GM12878 (cell line): ENCODE results near the gene MTFR1L. TPM values are rescaled to one million over a fixed set of nuclear protein-coding genes. Genes with fewer than 3 reads are reported as not detected.

Experiments
- ATAC-seq: fragments of 200-7000 bp; cut with Tn5 transposase; 3 replicates; pipeline ENCODE4 v1.9.1; 2020; ENCODE audit warnings: mild to moderate bottlenecking, moderate library complexity
- BruUV-seq: library from RNA; stranded (reverse); fragments of 400-500 nt; replicated peaks from 2 replicates; lab custom pipeline; 2021; lab: Mats Ljungman, UMichigan
- CTCF ChIA-PET: fragments of 300-600 bp; sonication (Branson Sonifier 250); formaldehyde crosslinking; extraction: SDS; loops from one replicate; lab custom pipeline; 2021; ENCODE audit warnings: inconsistent platforms; lab: Yijun Ruan, JAX
- POLR2A ChIA-PET: fragments of 350-600 bp; formaldehyde crosslinking; extraction: SDS; loops from one replicate; lab custom pipeline; 2021; ENCODE audit warnings: inconsistent platforms; lab: Charles Lee
- RAD21 ChIA-PET: fragments of 300-600 bp; sonication (Branson Sonifier 250); formaldehyde crosslinking; loops from one replicate; lab custom pipeline; 2023; ENCODE audit warnings: antibody characterized with exemption; ENCODE audit not compliant: unreplicated experiment; lab: Charles Lee
- SMC1A ChIA-PET: fragments of 300-600 bp; sonication (Branson Sonifier 250); formaldehyde crosslinking; loops from one replicate; lab custom pipeline; 2023; ENCODE audit not compliant: unreplicated experiment, uncharacterized antibody; lab: Charles Lee
- DNase-seq: peaks from one replicate; pipeline ENCODE4 v3.0.0-alpha.2; 2011; ENCODE audit warnings: low read depth, low spot score
- FAIRE-seq: peaks from 3 replicates; lab custom pipeline; 2011; peaks lifted over from hg19 to GRCh38; lab: Jason Lieb, UNC
- H2AFZ ChIP-seq: 2 replicates; pipeline ENCODE4 v1.6.0; 2011; ENCODE audit warnings: low read depth, low read length, control low read depth; ENCODE audit not compliant: control insufficient read depth
- H3K27ac ChIP-seq: 2 replicates; pipeline ENCODE4 v1.5.1; 2011; ENCODE audit warnings: control low read depth; ENCODE audit not compliant: control insufficient read depth, insufficient read depth
- H3K27me3 ChIP-seq, 2 experiments: replicated peaks in 1 of 2; 2 replicates each; pipeline versions ENCODE4 v1.6.0 to v1.6.1; 2011; ENCODE audit warnings: low read length in 1 of 2; ENCODE audit not compliant: control insufficient read depth in 2 of 2, insufficient read depth in 2 of 2
- H3K36me3 ChIP-seq, 2 experiments: 2 replicates each; pipeline ENCODE4 v1.5.1; 2011; ENCODE audit warnings: low read length in 1 of 2; ENCODE audit not compliant: control insufficient read depth in 2 of 2, insufficient read depth in 2 of 2
- H3K4me1 ChIP-seq: 2 replicates; pipeline ENCODE4 v1.6.1; 2011; ENCODE audit warnings: mild to moderate bottlenecking, low read length, moderate library complexity, mixed read lengths; ENCODE audit not compliant: control insufficient read depth, insufficient read depth
- H3K4me2 ChIP-seq: 2 replicates; pipeline ENCODE4 v1.6.0; 2011; ENCODE audit warnings: control low read depth; ENCODE audit not compliant: control insufficient read depth, insufficient read depth
- H3K4me3 ChIP-seq: fragments of 200-600 bp; sonication (generic); 2 replicates; pipeline ENCODE4 v1.5.1; 2016
- H3K79me2 ChIP-seq: 2 replicates; pipeline ENCODE4 v1.6.0; 2011; ENCODE audit warnings: low read length; ENCODE audit not compliant: control insufficient read depth, insufficient read depth
- H3K9ac ChIP-seq: 2 replicates; pipeline ENCODE4 v1.8.0; 2011; ENCODE audit warnings: low read length, control low read depth, mixed read lengths; ENCODE audit not compliant: control insufficient read depth, insufficient read depth
- H3K9me3 ChIP-seq: replicated peaks from 3 replicates; pipeline ENCODE4 v1.5.1; 2011; ENCODE audit warnings: mild to moderate bottlenecking, low read length; ENCODE audit not compliant: control insufficient read depth, insufficient read depth
- H4K20me1 ChIP-seq: 2 replicates; pipeline ENCODE4 v1.6.0; 2011; ENCODE audit not compliant: control insufficient read depth, insufficient read depth
- HDAC6 ChIP-seq: fragments of 200-600 bp; sonication (generic); IDR thresholded peaks from one replicate; pipeline ENCODE4 v1.8.0; 2017; ENCODE audit warnings: antibody characterized with exemption; ENCODE audit not compliant: unreplicated experiment
- IRF4 ChIP-seq: IDR thresholded peaks from 2 replicates; pipeline ENCODE4 v1.6.1; 2011; ENCODE audit warnings: low read depth, low read length
- KAT2A ChIP-seq: conservative IDR thresholded peaks from 2 replicates; pipeline ENCODE4 v1.6.1; 2011; ENCODE audit warnings: low read depth, low read length; ENCODE audit not compliant: control insufficient read depth
- MYB ChIP-seq: fragments of 150-350 bp; IDR thresholded peaks from 2 replicates; pipeline ENCODE4 v1.6.1; 2014; ENCODE audit warnings: mild to moderate bottlenecking, low read depth, low read length, borderline replicate concordance
- NRF1 ChIP-seq: conservative IDR thresholded peaks from 2 replicates; pipeline ENCODE4 v1.6.1; 2011; ENCODE audit warnings: mild to moderate bottlenecking, low read depth, low read length, improper control_type of control experiment
- RAD51 ChIP-seq: fragments of 450-650 bp; IDR thresholded peaks from 2 replicates; pipeline ENCODE4 v1.6.1; 2016; ENCODE audit warnings: moderate library complexity, mild to moderate bottlenecking, inconsistent platforms
- REST ChIP-seq: IDR thresholded peaks from 2 replicates; pipeline ENCODE4 v1.6.1; 2012; ENCODE audit warnings: mild to moderate bottlenecking, low read depth, low read length
- ZBTB4 ChIP-seq: fragments of 450-650 bp; formaldehyde crosslinking; IDR thresholded peaks from 2 replicates; pipeline ENCODE4 v1.4.0; 2022; ENCODE audit warnings: mild to moderate bottlenecking, moderate library complexity
- ZNF217 ChIP-seq: fragments of 450-650 bp; IDR thresholded peaks from 2 replicates; pipeline ENCODE4 v1.6.1; 2017; ENCODE audit warnings: antibody characterized with exemption, mild to moderate bottlenecking
- WGBS: methylation state at CpG from one replicate; pipeline ENCODE4 v1.1.6; 2016; ENCODE audit warnings: low lambda C conversion rate; ENCODE audit not compliant: insufficient replicate concordance, insufficient coverage; ENCODE audit errors: missing lambda C conversion rate; 5-methylcytosine and 5-hydroxymethylcytosine counted together
- in situ Hi-C: fragments of 300-500 bp; cut with MboI; formaldehyde crosslinking; loops from 9 replicates; pipeline ENCODE4 v1.14.3; 2018; ENCODE audit warnings: mixed read lengths
- intact Hi-C: fragments of 100-400 bp; cut with micrococcal nuclease; formaldehyde crosslinking; loops from one replicate; pipeline ENCODE4 v1.14.2; 2022; ENCODE audit not compliant: unreplicated experiment
- polyA plus RNA-seq, 11 experiments: library from polyadenylated mRNA; depleted of rRNA in 4 of 11; unstranded in 6 of 11; stranded (reverse) in 5 of 11; fragments of >200 nt; fragmentation: Nextera tagmentation in 4 of 11; fragmentation: Illumina TruSeq in 1 of 11; extraction: Ambion mirVana in 4 of 11; extraction: Trizol in 1 of 11; gene quantifications; 1 replicate in 1 of 11; 2 replicates in 10 of 11; pipeline versions ENCODE4 v1.2.1 to v1.2.3, GENCODE V29; 2011 to 2016; ENCODE audit warnings: inconsistent platforms in 2 of 11, missing spikeins in 2 of 11, low read depth in 1 of 11
- total RNA-seq, 4 experiments: library from RNA; depleted of rRNA in 3 of 4; stranded (reverse); fragments of >200 nt in 3 of 4; fragmentation: Illumina TruSeq in 1 of 4; extraction: Trizol in 1 of 4; gene quantifications; 2 replicates each; pipeline versions ENCODE4 v1.2.1 to v1.2.3, GENCODE V29; 2013 to 2021

MTFR1L gene
- total and polyA plus RNA-seq, 10 of the 15 experiments (the other 5 are each of a cell fraction or from before 2014, with no cell fraction given), result 16.9 to 44.2 (median 30.3) TPM

GRCh38 chr1:25856856-25857255, 37.1 kb downstream of the MTFR1L start:
- Histone ChIP-seq H4K20me1 (no peaks in the 10 kb centered on the region), H3K27me3 (no peaks in the 10 kb centered on the region), H3K9ac (no peak overlapping the region), H2AFZ (no peak overlapping the region), H3K27ac (no peak overlapping the region), H3K4me1 (peaks cover 8% of the 10 kb centered on the region; the same call in 1 of the 2 replicates), H3K4me3 (no peak overlapping the region), H3K79me2 (peaks cover 19% of the 10 kb centered on the region), H3K9me3 (no peaks in the 10 kb centered on the region), H3K4me2 (no peak overlapping the region), H3K36me3 (no peaks in the 10 kb centered on the region)
- FAIRE-seq (no peak), ATAC-seq (no peak), DNase-seq (no peak)
- ChIA-PET SMC1A (interaction anchor here (1.0 to 2.3 kb wide), 2 partner anchors 14 to 16 kb away, joined by 3 to 8 read pairs; no protein-coding TSS in a partner anchor), CTCF (interaction anchor here (0.6 to 2.1 kb wide), 4 partner anchors 12 to 39 kb away, joined by 3 to 4 read pairs (median 3); no protein-coding TSS in a partner anchor), POLR2A (interaction anchor here (0.6 to 1.0 kb wide), 5 partner anchors 11 to 869 kb away, joined by 3 to 6 read pairs (median 3); no protein-coding TSS in a partner anchor), RAD21 (no interaction called here)
- in situ Hi-C loops, result no loop called here
- intact Hi-C loops, result loop anchor here (5.0 to 10.0 kb wide), 2 partner anchors 35 to 1298 kb away; partner anchors contain the start of gene SLC9A1
- TF ChIP-seq KAT2A (no peak), REST (no peak), MYB (no peak), RAD51 (no peak), ZNF217 (no peak), ZBTB4 (no peak), IRF4 (no peak), HDAC6 (no peak), NRF1 (no peak)
- BruUV-seq, result no TSS peak
- WGBS, result 98% methylated on average over 11 of the region's 11 CpGs
